HG02981 (cell line): ENCODE measurements around the gene SLC25A44.

Source experiments
- ATAC-seq: cut with Tn5 transposase; IDR thresholded peaks from one replicate; pipeline ENCODE4 v1.9.1; 2021; ENCODE audit warnings: mild to moderate bottlenecking, moderate library complexity; ENCODE audit not compliant: unreplicated experiment

SLC25A44 gene, protein sequence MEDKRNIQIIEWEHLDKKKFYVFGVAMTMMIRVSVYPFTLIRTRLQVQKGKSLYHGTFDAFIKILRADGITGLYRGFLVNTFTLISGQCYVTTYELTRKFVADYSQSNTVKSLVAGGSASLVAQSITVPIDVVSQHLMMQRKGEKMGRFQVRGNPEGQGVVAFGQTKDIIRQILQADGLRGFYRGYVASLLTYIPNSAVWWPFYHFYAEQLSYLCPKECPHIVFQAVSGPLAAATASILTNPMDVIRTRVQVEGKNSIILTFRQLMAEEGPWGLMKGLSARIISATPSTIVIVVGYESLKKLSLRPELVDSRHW

DNA sequence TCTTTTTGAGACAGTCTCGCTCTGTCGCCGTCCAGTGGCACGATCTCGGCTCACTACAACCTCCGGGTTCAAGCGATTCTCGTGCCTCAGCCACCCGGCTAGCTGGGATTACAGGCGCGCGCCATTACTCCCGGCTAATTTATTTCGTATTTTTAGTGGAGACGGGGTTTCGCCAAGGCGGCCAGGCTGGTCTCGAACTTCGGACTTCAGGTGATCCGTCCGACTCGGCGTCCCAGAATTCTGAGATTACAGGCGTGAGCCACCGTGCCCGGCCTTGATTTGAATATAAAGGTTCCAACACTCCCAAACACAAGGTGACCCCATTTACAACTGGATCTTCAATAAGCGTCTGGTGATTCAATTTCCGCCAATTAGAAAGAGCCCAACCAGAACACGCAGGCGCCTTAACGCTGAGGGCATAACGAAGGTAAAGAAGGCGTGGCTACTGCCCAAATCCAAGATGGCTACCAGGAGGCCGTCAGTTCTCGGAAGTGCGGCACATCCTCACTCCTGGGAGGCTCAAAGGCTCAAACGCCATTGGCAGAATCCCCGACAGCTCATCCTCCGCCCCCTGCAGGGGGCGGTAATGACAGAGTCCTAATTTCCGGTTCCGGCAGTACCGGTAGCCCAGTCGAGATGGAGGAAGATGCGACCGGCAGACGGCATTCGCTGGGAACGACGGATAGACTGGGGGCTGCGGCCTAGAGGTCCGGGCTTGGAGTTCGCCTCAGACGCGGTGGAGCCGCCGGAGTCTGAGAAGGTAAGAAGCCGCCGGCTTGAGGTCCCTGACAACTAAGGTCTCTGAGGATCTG, at the start of gene SLC25A44:
TSS of gene SLC25A44 (plus strand) at position 617 of the 812 bp plus-strand sequence. CDS start 5,744 bp downstream, outside the sequence.
- ATAC-seq: peak; percentile 96

DNA sequence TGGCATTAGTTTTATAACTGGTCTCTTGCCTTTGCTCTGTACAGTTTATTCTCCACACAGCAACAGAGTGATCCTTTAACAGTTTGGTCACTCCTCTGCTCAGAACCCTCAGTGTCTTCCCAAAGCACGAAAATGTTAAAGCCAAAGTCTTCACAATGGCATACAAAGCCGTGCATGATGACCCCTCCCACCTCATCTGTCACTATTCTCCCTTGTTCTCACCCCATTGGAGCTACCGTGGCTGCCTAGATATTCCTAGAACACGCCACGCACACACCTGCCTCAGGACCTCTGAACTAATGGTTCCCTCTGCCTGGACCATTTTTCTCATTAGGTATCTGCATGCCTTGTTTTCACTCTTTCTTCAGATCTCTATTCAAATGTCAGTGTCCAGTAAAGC, 49.2 kb upstream of the SLC25A44 start:
- ATAC-seq: no peak

DNA sequence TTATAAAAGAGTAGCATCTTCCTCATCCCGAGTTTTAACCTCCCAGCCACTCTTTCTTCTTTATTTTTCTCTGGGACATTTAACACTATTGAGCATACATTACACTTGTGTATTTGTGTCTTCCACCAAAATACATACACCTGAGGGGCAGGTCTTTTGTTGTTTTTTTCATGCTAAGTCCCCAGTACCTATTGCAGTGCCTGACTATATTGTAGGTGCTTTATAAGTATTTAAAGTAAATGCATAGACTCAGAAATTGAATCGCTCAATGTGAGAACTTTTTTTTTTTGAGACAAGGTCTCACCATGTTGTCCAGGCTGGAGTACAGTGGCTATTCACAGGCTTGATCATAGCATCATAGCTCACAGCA, 48.3 kb upstream of the SLC25A44 start:
- ATAC-seq: no peak

DNA sequence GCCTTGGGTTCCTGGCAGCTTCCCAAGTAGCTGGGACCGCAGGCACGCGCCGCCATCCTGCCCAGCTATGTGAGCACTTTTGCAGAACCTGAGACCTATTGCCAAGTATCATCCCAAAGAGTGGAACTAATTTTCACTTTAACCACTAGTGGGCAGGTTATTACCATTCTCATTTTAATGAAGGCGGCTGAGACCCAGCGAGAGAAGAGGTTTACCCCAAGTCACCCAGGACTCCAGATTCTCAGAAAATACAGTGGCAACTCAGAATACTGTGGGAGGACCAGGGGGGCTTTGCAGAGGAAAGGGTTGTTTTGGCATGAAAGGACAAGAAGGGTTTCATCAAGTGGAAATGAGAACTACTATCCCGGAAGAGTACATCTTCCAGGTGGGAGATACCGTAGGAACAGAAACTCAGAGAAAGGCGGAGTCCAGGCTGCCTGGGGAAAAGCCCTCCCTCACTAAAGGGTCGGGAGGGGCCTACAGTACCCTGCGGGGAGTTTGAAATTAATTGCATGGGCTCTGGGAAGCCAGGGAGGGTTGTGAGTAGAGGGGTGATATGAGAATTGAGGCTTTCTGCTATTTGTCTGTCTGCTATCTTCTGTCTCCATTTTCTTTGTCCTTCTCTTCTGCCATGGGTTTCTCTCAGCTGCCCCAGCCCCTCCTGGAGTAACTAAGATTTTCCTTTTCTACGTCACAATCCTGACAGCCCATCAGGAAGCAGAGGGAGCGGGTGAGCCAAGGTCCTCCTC, 47.7 kb upstream of the SLC25A44 start:
- ATAC-seq: no peak

DNA sequence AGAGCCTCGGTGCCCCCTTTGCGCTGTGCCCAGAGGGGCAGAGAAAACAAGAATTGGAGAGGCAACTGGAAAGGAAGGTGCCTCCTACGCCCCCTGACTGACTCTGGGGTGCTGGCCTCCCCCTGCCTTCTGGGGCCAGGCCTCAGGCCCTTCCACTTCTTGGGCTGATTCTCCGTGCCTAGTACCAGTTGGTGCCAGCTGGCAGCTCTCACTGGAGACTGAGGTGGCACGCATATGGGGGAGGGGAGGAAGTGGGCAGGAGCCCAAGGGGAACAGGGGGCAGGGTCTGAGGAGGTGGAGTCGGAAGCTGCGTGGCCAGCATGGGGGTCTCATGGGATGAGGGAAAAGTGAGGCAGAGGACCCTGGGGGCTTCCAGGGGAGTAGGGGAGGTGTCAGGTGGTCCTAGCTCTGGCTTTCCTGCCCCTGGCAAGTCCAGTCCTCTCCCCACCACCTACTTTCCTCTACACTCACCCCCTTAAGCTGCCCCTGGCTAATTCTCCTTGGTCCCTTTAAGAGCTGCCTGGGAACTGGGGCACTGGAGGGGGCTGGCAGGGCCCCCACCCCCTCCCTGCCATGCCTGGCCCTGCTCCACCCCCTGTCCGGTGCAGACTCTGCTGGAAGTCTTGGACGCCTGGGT, 47.0 kb upstream of the SLC25A44 start:
- no peak for ATAC-seq

DNA sequence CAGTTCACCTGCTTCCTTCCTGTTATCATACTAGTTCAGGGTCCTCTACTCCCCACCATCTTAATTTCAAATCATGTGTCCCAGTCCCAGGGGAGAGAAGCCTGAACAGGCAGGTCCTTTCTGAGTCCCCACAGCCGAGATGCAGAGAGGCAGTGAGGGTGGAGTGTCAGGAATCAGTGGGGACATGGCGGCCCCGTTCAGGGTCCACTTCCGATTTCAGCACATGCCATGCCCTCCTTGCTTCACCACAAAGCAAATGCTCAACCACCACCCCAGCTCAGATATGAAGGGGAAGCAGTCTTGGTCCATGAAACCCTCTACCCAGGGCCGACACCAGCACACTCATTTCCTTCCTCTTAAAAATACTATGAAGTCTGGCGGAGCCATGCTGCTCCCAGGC, 45.7 kb upstream of the SLC25A44 start:
- peak; percentile 29 for ATAC-seq

DNA sequence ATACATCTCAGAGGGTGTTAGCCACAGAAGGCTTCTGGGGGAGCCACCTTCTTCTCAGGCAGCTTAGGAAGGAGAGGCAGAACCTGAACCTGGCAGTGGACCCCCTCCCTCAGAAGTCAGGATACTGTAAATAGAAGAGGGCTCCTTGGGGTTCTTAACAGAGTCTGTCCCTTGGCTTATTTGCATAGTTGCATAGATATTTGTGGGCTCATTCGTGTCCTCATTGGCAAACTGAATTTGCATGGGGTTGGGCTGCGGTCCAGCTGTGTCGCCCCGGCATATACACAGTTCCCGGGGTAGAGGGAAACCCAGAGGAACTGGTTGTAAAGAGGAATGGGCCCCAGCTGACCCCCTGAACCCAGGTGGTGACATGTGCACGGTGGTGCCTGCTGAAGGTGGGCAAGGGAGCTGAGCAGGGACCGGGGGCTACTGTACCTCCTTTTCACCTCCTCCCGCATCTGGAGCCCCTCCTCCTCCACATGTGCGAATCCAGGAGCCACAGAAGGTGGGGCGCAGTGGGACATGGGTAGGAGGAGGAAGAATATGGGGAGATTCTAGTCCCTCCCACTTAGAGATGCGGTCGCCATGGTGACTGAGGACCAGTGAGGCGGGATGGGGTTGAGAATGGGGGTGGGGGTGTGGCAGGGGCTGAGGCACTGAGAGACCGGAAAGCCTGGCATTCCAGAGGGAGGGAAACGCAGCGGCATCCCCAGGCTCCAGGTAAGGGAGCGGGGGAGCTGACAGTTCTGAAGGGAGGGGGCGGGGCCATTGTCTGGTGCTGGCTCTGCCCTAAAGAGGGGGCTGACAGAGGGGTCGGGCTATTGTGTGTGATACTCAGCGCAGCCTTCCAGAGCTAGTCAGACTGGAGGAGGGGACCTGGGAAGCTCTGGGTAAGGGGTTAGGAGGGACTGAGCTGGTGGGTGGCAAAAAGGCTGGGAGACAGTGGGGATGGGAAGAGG, 44.3 kb upstream of the SLC25A44 start:
- ATAC-seq: peak; percentile 37

DNA sequence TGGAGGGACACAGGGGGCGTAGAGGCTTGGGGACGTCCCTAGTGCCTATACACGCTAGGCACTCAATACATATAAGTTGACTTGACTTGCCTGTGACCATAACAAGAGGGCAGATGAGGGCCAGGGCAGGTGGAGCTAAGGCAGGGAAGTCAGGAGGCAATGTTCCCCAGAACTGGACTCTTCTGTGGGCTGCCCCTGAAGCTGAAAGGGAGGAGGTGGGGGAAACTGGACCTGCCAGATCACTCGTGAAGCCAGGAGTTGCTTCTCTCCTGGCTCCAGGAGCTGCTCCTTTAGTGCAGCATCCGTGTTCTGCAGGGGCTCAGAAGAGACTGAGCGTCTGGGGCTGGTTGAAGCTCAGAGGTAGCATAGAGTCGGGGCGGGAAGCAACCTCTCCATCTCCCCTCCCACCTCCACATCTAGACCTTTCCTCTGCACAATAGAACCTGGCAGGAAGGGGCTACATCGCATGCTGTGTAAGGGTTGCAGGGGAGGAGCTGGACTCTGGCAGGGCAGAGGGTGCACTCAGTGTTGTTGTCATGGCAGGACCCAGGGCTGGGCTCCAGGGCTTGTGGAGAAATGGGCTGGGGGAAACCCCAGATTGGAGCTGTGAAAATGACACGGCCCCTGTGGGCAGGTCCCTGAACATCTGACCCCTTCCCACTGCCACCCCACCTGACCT, 43.4 kb upstream of the SLC25A44 start:
- no peak for ATAC-seq

DNA sequence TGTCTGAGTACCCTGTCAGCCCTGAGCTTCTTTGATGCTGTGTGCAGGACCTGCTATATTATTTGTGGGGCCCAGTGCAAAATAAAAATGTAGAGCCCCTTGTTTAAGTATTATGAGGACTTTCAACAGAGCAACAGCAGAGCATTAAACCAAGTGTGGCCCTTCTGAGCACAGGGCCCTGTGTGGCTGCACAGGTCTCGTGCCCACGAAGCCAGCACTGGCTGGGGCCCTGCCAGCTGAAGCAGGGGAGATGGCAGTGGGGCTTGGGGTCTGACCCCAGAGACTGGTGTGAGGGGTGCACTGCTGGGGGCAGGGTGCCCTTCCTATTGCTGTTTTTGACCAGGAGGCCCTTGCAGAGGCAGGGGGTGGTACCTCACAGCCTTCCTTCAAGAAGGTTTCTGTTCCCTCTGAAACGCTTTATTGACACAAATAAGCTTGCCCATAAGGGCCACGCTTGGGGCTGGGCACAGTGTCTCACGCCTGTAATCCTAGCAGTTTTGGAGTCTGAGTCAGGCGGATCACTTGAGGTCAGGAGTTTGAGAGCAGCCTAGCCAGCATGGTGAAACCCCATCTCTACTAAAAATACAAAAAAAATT, 42.7 kb upstream of the SLC25A44 start:
- ATAC-seq: no peak

DNA sequence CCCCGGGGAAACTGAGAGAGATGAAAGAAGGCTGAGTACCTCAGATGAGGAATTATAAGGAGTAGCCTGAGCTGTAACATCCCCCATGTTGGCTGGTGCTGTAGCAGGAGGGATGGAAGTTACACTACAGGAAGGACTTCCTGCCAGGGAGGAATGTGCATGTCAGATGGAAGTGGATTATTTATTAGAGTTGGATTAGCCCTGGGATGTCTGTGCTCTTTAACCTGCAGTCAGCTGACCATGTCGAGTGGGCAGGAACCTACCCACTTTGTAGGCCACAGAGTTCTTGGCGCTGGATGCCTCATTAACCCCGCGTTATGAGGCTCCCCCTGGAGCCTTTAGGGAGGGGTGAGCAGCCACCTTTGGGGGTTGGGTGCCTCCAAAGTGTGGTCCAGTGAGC, 41.3 kb upstream of the SLC25A44 start:
- ATAC-seq: no peak

DNA sequence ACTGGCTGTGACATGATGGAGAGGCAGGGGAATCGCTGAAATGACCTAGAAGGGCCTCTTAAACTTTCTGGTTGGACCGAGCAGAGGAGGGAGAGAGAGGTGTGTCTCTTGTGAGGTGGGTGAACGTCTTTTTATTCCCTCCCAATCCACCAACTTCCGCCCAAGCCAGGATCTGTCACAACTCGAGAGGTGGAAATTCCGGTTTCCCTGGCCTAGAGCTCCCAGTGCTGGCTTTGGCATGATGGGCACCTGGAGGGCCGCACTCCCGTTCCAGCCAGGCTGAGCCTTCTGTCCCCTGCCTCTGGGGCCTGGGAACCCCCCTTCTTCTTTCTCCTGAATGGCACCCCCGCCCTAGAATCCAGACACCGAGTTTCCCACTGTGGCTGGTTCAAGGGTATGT, 40.5 kb upstream of the SLC25A44 start, which contains the start of gene SEMA4A:
TSS of gene SEMA4A (plus strand) at position 224 of the 400 bp plus-strand sequence. CDS start 994 bp downstream, outside the sequence.
- no peak for ATAC-seq

DNA sequence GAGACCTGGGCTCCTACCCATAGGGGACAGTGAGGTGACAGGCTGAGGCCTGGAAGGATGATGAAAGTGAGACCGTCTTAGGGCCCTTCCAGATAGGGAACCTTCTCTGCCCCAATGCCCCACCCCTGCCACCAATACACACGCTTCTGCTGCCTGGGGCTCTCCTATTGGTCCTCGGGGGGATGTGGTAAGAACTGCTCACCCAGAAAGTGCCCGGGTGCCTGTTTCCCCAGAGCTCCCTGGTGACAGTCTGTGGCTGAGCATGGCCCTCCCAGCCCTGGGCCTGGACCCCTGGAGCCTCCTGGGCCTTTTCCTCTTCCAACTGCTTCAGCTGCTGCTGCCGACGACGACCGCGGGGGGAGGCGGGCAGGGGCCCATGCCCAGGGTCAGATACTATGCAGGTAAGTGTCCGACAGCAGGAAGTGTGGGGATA, 39.6 kb upstream of the SLC25A44 start:
- peak; percentile 58 for ATAC-seq

DNA sequence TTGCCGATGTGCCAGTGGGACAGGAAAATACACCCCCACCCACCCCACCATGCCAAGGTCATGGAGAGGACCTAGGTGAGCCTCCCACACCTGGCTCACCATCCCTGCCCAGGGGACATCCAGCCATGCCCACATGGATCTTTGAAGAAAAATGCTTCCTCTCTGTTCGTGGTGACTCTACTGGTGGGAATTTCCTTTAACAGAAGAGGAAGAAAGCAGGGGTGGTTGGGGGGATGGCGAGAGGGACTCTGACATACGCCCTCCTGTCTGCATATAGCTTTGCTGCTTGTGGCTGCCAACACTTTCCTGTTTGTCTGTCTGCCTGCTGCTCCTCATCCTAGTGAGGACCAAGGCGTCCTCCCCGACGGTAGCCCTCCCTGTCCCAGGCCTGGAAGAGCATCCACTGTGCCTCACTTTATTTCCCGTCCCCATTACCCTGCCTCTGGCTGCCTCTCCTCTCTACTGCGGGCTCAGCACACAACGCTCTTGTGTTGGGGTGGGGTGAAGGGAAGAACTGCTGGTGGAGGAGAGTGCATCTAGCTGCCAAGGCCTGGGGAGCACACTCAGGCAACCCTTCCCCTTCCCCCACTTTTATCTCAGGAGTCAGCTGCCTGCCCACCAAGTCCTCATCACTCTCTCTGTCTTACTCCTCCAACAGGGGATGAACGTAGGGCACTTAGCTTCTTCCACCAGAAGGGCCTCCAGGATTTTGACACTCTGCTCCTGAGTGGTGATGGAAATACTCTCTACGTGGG, 38.0 kb upstream of the SLC25A44 start:
- ATAC-seq: no peak

DNA sequence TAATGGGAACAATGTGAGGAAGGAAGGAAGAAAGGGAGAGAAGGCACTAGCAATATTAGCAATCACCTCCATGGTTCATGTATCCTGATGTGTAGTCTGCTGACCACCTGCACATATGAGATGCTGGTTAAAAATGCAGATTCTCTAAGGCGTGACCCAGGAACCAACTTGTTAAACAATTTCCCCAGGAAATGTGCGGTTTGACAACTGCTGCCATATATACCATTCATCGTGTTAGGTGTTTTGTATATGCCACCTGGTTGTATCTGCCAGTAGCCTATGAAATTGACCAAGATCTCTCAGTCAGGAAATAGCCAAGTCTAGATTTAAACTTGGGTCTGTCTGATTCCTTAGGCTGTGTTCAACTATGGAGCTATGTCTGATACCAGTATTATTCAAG, 36.4 kb upstream of the SLC25A44 start:
- no peak for ATAC-seq

DNA sequence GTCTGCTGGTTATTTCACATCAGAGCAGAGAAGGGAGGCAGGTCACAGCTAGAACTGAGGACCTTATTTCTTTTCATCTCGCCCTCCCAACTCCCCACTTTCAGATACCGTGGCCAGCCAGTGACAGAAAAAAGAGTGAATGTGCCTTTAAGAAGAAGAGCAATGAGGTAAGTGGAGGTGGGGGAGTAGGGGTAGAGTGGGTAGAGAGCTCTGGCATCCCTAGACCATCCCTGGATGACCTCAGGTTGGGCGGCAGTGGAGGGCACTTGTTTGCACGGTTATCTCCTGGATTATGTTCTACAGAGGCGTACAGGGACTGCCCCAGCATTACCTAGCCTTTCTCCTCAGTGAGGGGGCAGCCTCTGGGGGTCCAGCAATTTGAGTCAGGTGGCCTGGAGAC, 35.9 kb upstream of the SLC25A44 start:
- no peak for ATAC-seq

DNA sequence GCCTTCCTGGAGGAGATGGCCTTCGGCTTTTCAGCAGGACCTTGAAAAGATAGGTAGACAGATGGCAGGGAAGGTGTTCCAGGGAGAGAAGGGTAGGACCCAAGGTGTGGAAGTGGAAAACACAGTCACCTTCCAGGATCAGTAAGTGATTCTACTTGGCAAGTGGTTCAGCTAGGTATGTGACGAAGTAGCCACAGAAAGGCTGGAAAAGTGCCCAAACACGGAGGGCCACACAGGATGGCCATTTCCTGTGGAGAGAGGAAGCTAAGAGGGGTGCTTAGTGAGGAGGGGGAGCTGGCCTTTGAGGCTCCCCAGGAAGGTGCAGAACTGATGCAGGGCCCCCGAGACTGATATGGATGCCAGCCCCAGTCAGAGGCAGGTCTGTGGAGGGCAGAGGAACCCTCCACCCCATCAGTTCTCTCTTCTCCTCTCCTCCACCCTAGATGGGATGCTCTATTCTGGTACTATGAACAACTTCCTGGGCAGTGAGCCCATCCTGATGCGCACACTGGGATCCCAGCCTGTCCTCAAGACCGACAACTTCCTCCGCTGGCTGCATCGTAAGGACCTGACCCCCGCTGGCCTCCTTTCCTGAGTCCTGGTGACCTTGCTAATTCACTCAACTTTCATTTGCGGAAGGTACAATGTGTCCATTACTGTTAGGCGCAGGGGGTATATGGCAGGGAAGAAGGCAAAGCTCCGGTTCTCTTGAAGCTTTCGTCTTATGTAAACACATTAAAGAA, 33.7 kb upstream of the SLC25A44 start:
- ATAC-seq: no peak

DNA sequence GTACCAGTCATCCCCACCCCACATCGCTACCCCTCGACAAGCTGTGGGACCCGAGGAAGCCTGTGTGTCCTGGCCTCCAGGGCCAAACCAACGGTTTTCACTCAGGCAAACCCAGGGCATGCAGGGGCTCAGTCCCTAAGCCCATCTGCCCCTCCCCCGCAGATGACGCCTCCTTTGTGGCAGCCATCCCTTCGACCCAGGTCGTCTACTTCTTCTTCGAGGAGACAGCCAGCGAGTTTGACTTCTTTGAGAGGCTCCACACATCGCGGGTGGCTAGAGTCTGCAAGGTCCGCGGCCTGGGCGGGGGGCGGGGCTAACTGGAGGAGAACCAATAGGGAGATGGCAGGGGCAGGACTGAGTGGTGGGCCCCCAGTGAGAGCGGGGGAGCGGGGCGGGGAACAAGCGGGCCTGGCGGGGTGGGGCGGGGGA, 33.1 kb upstream of the SLC25A44 start:
- no peak for ATAC-seq
